OCI-LY3 (cell line): Measurements from ENCODE around the gene MTMR1.

ENCODE experiments used
- H2AFZ ChIP-seq: fragments of 200-600, 300-600 bp; shearing (Covaris generic); 2 replicates; pipeline ENCODE4 v1.6.0; 2014; ENCODE audit warnings: antibody characterized with exemption, low read depth, low read length
- H3K27ac ChIP-seq: fragments of 200-600, 300-600 bp; sonication (generic); 2 replicates; pipeline ENCODE4 v1.5.1; 2014; ENCODE audit warnings: mild to moderate bottlenecking, low read length, moderate library complexity, mixed read lengths
- H3K27me3 ChIP-seq: fragments of 200-600, 300-600 bp; sonication (generic); 2 replicates; pipeline ENCODE4 v1.6.1; 2014; ENCODE audit warnings: low read depth, low read length, mixed read lengths
- H3K36me3 ChIP-seq: fragments of 200-600, 300-600 bp; sonication (generic); replicated peaks from 2 replicates; pipeline ENCODE3; 2014; ENCODE audit warnings: low read depth, low read length, mixed read lengths
- H3K4me1 ChIP-seq: fragments of 300-600, 200-600 bp; sonication (generic); 2 replicates; pipeline ENCODE4 v1.6.1; 2014; ENCODE audit warnings: low read length, mixed read lengths
- H3K4me2 ChIP-seq: fragments of 200-600, 300-600 bp; sonication (generic); 2 replicates; pipeline ENCODE4 v1.6.1; 2014; ENCODE audit warnings: low read length, mixed read lengths
- H3K4me3 ChIP-seq: fragments of 300-600, 200-600 bp; sonication (generic); 2 replicates; pipeline ENCODE4 v1.5.1; 2014; ENCODE audit warnings: antibody characterized with exemption, mild to moderate bottlenecking, low read length, moderate library complexity
- H3K79me2 ChIP-seq: fragments of 300-600, 200-600 bp; shearing (Covaris generic); 2 replicates; pipeline ENCODE4 v1.6.1; 2014; ENCODE audit warnings: mild to moderate bottlenecking, low read length, mixed read lengths
- H3K9ac ChIP-seq: fragments of 300-600, 200-600 bp; shearing (Covaris generic); 2 replicates; pipeline ENCODE4 v1.6.0; 2014; ENCODE audit warnings: mild to moderate bottlenecking, low read length, moderate library complexity
- H3K9me3 ChIP-seq: fragments of 200-600, 300-600 bp; shearing (Covaris generic); 2 replicates; pipeline ENCODE4 v1.6.1; 2014; ENCODE audit warnings: low read length, mixed read lengths; ENCODE audit not compliant: insufficient read depth
- H4K20me1 ChIP-seq: fragments of 200-600, 300-600 bp; sonication (generic); 2 replicates; pipeline ENCODE4 v1.6.1; 2016; ENCODE audit warnings: low read length, mixed read lengths; ENCODE audit not compliant: insufficient read depth
- CTCF ChIP-seq: fragments of 200-600, 300-600 bp; sonication (generic); IDR thresholded peaks from 2 replicates; pipeline ENCODE4 v1.5.1; 2014; ENCODE audit warnings: antibody characterized with exemption, low read length, low read depth
- EZH2phosphoT487 ChIP-seq: fragments of 200-600 bp; shearing (Covaris generic); IDR thresholded peaks from 2 replicates; pipeline ENCODE4 v1.6.1; 2018; ENCODE audit warnings: antibody characterized with exemption, mixed run types, low read depth

Gene MTMR1

GRCh38 chrX:150761176-150761818 is 68.1 kb downstream of the MTMR1 start:
- no peak for TF ChIP-seq CTCF
- no peak for TF ChIP-seq EZH2phosphoT487
- Histone ChIP-seq H3K27ac (no peak overlapping the region), H3K27me3 (no peaks in the 10 kb centered on the region), H4K20me1 (no peaks in the 10 kb centered on the region), H3K4me1 (no peaks in the 10 kb centered on the region), H2AFZ (no peak overlapping the region), H3K9ac (no peak overlapping the region), H3K9me3 (no peaks in the 10 kb centered on the region), H3K79me2 (no peaks in the 10 kb centered on the region), H3K4me2 (no peak overlapping the region), H3K36me3 (no peaks in the 10 kb centered on the region), H3K4me3 (no peak overlapping the region)

GRCh38 chrX:150761819-150762216 is 68.6 kb downstream of the MTMR1 start:
- TF ChIP-seq CTCF = no peak
- TF ChIP-seq EZH2phosphoT487 = no peak
- H3K4me2 ChIP-seq = no peak overlapping the region

GRCh38 chrX:150762258-150763165 is 69.3 kb downstream of the MTMR1 start:
- Histone ChIP-seq H3K36me3 (no peaks in the 10 kb centered on the region), H3K4me3 (no peak overlapping the region), H3K27me3 (no peaks in the 10 kb centered on the region), H3K27ac (no peak overlapping the region), H3K79me2 (no peaks in the 10 kb centered on the region), H3K9me3 (no peaks in the 10 kb centered on the region), H3K9ac (no peak overlapping the region), H2AFZ (no peak overlapping the region), H3K4me1 (no peaks in the 10 kb centered on the region), H3K4me2 (no peak overlapping the region), H4K20me1 (no peaks in the 10 kb centered on the region)
- TF ChIP-seq EZH2phosphoT487 (no peak), CTCF (no peak)

More at GRCh38 chrX:150761819-150762216, 68.6 kb downstream of the MTMR1 start:
- Histone ChIP-seq H4K20me1 (no peaks in the 10 kb centered on the region), H3K27me3 (no peaks in the 10 kb centered on the region), H3K9ac (no peak overlapping the region), H3K4me3 (no peak overlapping the region), H3K36me3 (no peaks in the 10 kb centered on the region), H3K79me2 (no peaks in the 10 kb centered on the region), H3K27ac (no peak overlapping the region), H3K9me3 (no peaks in the 10 kb centered on the region), H3K4me1 (no peaks in the 10 kb centered on the region), H2AFZ (no peak overlapping the region)

GRCh38 chrX:150763303-150763797 is 70.2 kb downstream of the MTMR1 start:
- Histone ChIP-seq H3K36me3 (no peaks in the 10 kb centered on the region), H4K20me1 (no peaks in the 10 kb centered on the region), H3K9ac (no peak overlapping the region), H3K4me1 (no peaks in the 10 kb centered on the region), H3K4me2 (no peak overlapping the region), H3K4me3 (no peak overlapping the region), H2AFZ (no peak overlapping the region), H3K9me3 (no peaks in the 10 kb centered on the region), H3K79me2 (no peaks in the 10 kb centered on the region), H3K27ac (no peak overlapping the region), H3K27me3 (no peaks in the 10 kb centered on the region)
- no peak for TF ChIP-seq EZH2phosphoT487
- no peak for TF ChIP-seq CTCF
